DOHH2 (cell line): Measurements from ENCODE around the gene CRYGN.

ENCODE experiments used
- H3F3A ChIP-seq: fragments of 200-600 bp; sonication (generic), shearing (Covaris generic); 2 replicates; pipeline ENCODE4 v1.6.0; 2016; ENCODE audit warnings: antibody characterized with exemption, mild to moderate bottlenecking; ENCODE audit not compliant: control insufficient read depth, insufficient read depth
- H3K27ac ChIP-seq: fragments of 200-600 bp; sonication (generic); 2 replicates; pipeline ENCODE4 v1.5.1; 2014; ENCODE audit warnings: low read depth, mild to moderate bottlenecking, low read length, moderate library complexity
- H3K27me3 ChIP-seq: fragments of 200-600 bp; sonication (generic); 2 replicates; pipeline ENCODE4 v1.6.1; 2014; ENCODE audit warnings: mild to moderate bottlenecking, low read length, mixed read lengths; ENCODE audit not compliant: control insufficient read depth
- H3K36me3 ChIP-seq: fragments of 200-600 bp; sonication (generic); 2 replicates; pipeline ENCODE4 v1.6.1; 2014; ENCODE audit warnings: mild to moderate bottlenecking, low read length, moderate library complexity, mixed read lengths; ENCODE audit not compliant: control insufficient read depth
- H3K4me1 ChIP-seq: fragments of 200-600 bp; sonication (generic); 2 replicates; pipeline ENCODE4 v1.6.1; 2014; ENCODE audit warnings: mild to moderate bottlenecking, low read length, mixed read lengths; ENCODE audit not compliant: control insufficient read depth
- H3K4me2 ChIP-seq: fragments of 200-600 bp; sonication (generic); 2 replicates; pipeline ENCODE4 v1.6.0; 2014; ENCODE audit warnings: mild to moderate bottlenecking, low read length, moderate library complexity
- H3K4me3 ChIP-seq: fragments of 200-600 bp; sonication (generic); 2 replicates; pipeline ENCODE4 v1.5.1; 2014; ENCODE audit warnings: mild to moderate bottlenecking, low read length, mixed read lengths
- H3K79me2 ChIP-seq: fragments of 200-600 bp; sonication (generic); 2 replicates; pipeline ENCODE4 v1.6.1; 2014; ENCODE audit warnings: mild to moderate bottlenecking, low read length, mixed read lengths; ENCODE audit not compliant: control insufficient read depth
- H3K9me2 ChIP-seq: fragments of 200-600 bp; sonication (generic); replicated peaks from 2 replicates; pipeline ENCODE4 v1.6.1; 2014; ENCODE audit warnings: mild to moderate bottlenecking, low read length, mixed read lengths; ENCODE audit not compliant: control insufficient read depth
- H3K9me3 ChIP-seq: fragments of 200-600 bp; sonication (generic); 2 replicates; pipeline ENCODE4 v1.6.1; 2014; ENCODE audit warnings: antibody characterized with exemption, low read length, mixed read lengths; ENCODE audit not compliant: control insufficient read depth, insufficient read depth
- H4K20me1 ChIP-seq: fragments of 200-600 bp; sonication (generic); 2 replicates; pipeline ENCODE4 v1.6.0; 2014; ENCODE audit warnings: low read depth, mild to moderate bottlenecking, antibody characterized with exemption, low read length, moderate library complexity; ENCODE audit not compliant: control insufficient read depth, insufficient read depth
- CTCF ChIP-seq: fragments of 200-600 bp; sonication (generic); IDR thresholded peaks from one replicate; pipeline ENCODE4 v1.5.1; 2014; ENCODE audit warnings: antibody characterized with exemption, mild to moderate bottlenecking, low read depth, low read length; ENCODE audit not compliant: poor library complexity, severe bottlenecking
- EZH2phosphoT487 ChIP-seq: fragments of 200-600 bp; sonication (generic); IDR thresholded peaks from 2 replicates; pipeline ENCODE4 v1.6.1; 2017; ENCODE audit warnings: borderline replicate concordance, mild to moderate bottlenecking, antibody characterized with exemption, low read length, moderate library complexity, mixed read lengths

Gene CRYGN

GRCh38 chr7:151387161-151388006 is 52.6 kb downstream of the CRYGN start:
- H3K79me2 ChIP-seq: no peaks in the 10 kb centered on the region
- H3K27ac ChIP-seq: no peak overlapping the region
- H3K36me3 ChIP-seq: no peaks in the 10 kb centered on the region
- no peak overlapping the region for H3K4me2 ChIP-seq
- no peaks in the 10 kb centered on the region for H4K20me1 ChIP-seq
- H3K9me3 ChIP-seq: no peaks in the 10 kb centered on the region
- H3K9me2 ChIP-seq: no peaks in the 10 kb centered on the region
- no peak for TF ChIP-seq CTCF
- TF ChIP-seq EZH2phosphoT487: no peak
- peaks cover 27% of the 10 kb centered on the region for H3K27me3 ChIP-seq
- no peak overlapping the region for H3K4me3 ChIP-seq
- no peaks in the 10 kb centered on the region for H3F3A ChIP-seq
- H3K4me1 ChIP-seq: no peaks in the 10 kb centered on the region

- Histone ChIP-seq H3K9me2 (no peaks in the 10 kb centered on the region), H3K27me3 (peaks cover 36% of the 10 kb centered on the region), H3K4me1 (peaks cover 4% of the 10 kb centered on the region), H3K9me3 (no peaks in the 10 kb centered on the region), H3K36me3 (no peaks in the 10 kb centered on the region), H3K4me2 (no peak overlapping the region), H4K20me1 (no peaks in the 10 kb centered on the region), H3F3A (no peaks in the 10 kb centered on the region), H3K79me2 (no peaks in the 10 kb centered on the region), H3K4me3 (no peak overlapping the region), H3K27ac (no peak overlapping the region)
- TF ChIP-seq EZH2phosphoT487 (no peak), CTCF (no peak)
These were observed 53.4 kb downstream of the CRYGN start for GRCh38 chr7:151386301-151387160.

GRCh38 chr7:151385626-151386300 is 54.2 kb downstream of the CRYGN start:
- Histone ChIP-seq H3K27ac (no peak overlapping the region), H4K20me1 (0 out of 2 replicates have a peak, but pooled peaks cover 4% of the 10 kb centered on the region), H3K4me3 (no peak overlapping the region), H3K9me2 (no peaks in the 10 kb centered on the region), H3K4me2 (no peak overlapping the region), H3K79me2 (no peaks in the 10 kb centered on the region), H3K9me3 (no peaks in the 10 kb centered on the region), H3K27me3 (peaks cover 43% of the 10 kb centered on the region), H3F3A (no peaks in the 10 kb centered on the region), H3K36me3 (no peaks in the 10 kb centered on the region), H3K4me1 (peaks cover 12% of the 10 kb centered on the region)
- TF ChIP-seq CTCF (no peak), EZH2phosphoT487 (no peak)
